Measurements from ENCODE around the gene ARL2.
"Not testable (repeated sequence)": the region's sequence is repeated elsewhere in the genome, so short reads cannot be mapped to it uniquely, and the experiment has no call there.

Gene ARL2

DNA sequence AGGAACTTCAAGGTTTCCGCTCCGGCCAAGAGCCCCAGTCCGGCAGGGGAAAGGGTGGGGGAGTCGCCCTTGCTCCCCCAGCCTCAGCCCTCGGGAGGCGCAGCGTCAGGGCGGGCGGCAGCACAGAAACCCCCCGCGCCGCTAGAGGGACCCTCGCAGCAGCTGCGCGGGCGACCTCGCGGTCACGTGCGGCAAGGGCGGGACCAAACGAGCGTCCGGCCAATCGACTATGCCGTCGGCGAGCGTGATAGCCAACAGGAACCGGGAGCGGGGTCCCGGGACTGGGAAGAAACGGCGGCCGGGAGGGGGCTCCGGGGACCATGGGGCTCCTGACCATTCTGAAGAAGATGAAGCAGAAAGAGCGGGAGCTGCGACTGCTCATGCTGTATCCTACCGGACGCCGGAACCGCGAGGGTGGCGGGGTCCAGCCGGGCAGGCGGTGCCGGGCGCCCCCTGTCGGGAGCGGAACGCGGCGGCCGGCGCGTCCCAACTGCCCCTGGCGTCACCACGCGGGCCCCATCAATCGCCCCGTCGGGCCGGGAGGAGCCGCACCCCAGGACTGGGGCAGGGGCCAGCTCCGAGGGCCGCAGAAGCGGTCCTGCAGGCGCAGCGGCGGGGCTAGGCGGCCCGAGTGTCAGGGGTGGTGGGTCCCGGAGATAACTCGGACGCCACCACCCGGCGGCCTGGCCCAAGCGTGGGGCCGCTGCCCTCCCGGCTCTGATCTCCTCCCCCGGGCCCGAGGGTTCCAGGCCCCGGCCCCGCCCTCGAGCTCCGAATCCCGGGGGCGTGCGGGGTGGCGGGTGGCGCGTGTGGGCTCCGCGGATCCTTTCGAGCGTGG, at the start of gene ARL2:
Gene ARL2, plus strand, starts transcription at position 273 of the 838 bp plus-strand sequence. Its CDS starts 48 bp downstream, at position 321.
- DNase-seq, result peak; percentile 81

- DNase-seq, result no peak
These were observed 46.6 kb upstream of the ARL2 start for GRCh38 chr11:64967375-64967774.

- DNase-seq, result no peak
These were observed 44.8 kb upstream of the ARL2 start for GRCh38 chr11:64969209-64969608.

- DNase-seq, result no peak
These were observed 43.2 kb upstream of the ARL2 start for GRCh38 chr11:64970731-64971151.

- peak; percentile 89 for DNase-seq
These were observed 42.3 kb upstream of the ARL2 start, which contains the start of gene MAJIN for GRCh38 chr11:64971421-64972233. Gene MAJIN (minus strand): TSS chr11:64972108. CDS start chr11:64959405, 12,703 bp downstream.

- DNase-seq, result no peak
These were observed 39.8 kb upstream of the ARL2 start for GRCh38 chr11:64974124-64974523.

DNA sequence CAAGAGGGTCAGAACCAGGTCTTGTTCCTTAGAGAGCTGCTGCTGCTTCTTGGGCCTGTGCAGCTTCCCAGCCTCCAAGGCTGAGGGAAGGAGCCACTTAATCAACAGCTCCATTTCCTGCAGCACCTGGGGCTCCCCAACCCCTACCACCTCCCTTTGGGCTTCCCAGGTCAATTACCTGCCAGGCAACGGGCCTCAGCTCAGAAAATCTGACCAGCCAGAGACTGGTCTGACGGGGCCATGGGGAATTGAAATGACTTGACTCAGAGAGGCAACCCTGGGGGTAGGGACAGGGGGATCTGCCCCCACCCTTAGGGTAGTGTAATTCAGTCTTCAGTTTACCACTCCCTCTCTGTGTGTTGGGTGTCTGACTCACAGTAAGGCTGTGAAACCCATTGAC, 37.3 kb upstream of the ARL2 start:
- no peak for DNase-seq

DNA sequence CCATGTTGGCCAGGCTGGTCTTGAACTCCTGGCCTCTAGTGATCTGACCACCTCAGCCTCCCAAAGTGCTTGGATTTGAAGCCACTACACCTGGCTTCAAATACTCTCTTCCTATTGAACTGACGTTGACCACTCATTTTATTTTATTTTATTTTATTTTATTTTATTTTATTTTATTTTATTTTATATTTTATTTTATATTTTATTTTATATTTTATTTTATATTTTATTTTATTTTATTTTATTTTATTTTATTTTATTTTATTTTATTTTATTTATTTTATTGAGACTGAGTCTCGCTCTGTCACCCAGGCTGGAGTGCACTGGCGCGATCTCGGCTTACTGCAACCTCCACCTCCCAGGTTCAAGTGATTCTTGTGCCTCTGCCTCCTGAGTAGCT, 30.6 kb upstream of the ARL2 start:
- not testable (repeated sequence) for DNase-seq

DNA sequence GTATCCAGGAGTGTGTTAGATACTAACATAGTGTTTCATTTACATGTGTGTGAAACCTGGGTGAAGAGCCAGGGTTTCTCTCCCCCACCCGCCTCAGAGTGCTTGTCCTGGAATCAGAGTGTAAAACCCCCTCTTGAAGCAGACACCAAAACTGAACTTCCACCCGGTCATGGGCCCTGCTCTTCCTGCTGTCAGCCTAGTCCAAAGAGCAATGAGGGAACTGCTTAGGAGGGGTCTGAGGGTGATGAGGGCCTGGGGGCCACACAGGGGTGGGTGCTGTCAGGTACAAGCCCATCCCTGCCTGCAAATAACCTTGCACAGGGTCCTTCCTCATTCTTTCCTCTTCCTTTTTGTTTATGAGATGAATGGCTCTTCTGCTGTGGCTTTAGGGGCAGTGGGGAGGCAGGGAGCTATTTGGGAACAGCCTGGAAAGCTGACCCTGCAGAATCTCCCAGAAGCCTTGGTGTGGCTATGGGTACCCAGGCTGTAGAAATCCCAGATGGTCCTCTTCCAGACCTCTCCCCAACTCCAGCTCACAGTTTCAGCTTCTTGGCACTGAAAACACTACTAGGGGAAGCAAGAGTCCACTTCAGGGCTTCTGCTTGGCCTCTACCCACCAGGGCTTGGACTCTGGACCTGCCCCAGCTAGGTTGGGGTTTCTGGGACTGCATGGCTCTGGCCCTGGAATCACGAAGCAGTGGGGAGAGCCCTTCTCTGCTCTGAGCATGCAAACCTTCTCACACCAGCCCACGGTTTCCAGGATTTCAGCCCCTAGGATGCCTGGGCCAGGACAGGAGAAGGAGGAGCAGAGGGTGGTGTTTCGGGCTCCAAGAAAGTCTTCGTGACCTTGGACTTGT, 25.7 kb upstream of the ARL2 start:
- DNase-seq, result no peak

GRCh38 chr11:64989416-64989815, 24.5 kb upstream of the ARL2 start:
- no peak for DNase-seq

GRCh38 chr11:64990222-64990923, 23.6 kb upstream of the ARL2 start:
- DNase-seq, result no peak

- no peak for DNase-seq
These were observed 19.6 kb upstream of the ARL2 start for GRCh38 chr11:64994318-64994717.

DNA sequence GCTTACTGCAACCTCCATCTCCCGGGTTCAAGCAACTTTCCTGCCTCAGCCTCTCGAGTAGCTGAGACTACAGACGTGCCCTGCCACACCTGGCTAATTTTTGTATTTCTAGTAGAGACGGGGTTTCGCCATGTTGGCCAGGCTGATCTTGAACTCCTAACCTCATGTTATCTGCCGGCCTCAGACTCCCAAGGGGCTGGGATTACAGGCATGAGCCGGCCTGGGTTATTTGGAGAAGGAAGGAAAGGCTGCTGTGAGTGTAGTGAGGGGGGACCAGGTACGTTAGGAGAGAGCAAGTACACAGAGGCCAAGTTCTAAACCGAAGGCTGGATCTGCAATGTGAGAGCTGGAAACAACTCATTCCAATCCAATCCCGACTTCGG, 17.6 kb upstream of the ARL2 start:
- DNase-seq, result no peak

DNA sequence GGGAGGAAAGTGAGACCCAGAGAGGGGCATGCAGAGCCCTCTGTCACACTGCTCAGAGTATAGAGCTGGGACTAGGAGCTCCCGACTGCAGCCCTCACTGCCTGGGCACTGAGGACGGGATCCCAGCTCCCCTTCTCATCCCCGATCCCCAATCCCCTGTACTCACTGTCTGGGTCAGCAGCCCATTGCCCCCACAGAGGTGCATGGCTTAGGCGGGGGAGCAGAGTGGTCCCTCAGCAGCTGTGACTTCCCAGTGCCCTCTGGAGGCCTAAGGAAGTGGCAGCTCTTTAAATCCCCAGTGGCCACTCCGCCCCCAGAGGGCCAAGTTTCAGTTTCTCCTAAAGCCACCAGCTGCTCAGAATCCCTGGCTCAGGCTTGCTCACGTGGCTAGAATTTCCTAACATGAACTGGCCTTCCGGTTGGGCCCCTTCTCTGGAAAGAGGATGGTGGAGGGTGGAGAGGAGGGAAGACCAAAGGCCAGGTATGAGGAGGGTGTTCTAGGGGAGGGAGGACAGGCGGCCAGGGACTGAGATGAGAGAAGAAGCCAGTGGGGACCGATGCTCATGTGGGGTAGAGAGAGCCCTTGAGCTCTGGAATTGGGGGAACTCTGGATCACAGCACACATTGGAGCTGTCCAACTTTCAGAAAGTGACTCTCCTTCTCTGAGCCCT, 17.1 kb upstream of the ARL2 start, which contains the start of gene BATF2:
Gene BATF2, minus strand, starts transcription at position 262 of the 671 bp plus-strand sequence. Its CDS starts 57 bp downstream, at position 205.
- DNase-seq, result no peak

- DNase-seq, result no peak
These were observed 15.8 kb upstream of the ARL2 start for GRCh38 chr11:64998141-64998540.

GRCh38 chr11:64998690-64999431, 15.1 kb upstream of the ARL2 start:
- no peak for DNase-seq

DNA sequence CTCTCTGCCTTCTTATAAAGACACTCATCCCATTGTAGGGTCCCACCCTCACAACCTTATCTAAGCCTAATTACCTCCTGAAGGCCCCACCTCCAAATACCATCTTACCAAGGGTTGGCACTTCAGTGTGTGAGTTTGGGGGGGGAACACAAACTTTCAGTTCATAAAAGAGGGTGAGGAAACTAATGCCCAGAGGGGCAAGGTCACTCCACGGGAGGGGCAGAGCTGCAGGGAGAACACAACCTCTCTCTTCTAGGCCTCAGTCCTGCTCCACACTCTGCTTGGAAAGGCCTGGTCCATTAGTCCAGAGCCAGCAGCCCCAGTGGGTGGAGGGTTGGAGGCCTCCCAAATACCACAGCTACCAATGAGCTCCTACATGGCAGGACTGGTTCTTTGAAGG, 14.5 kb upstream of the ARL2 start:
- no peak for DNase-seq

GRCh38 chr11:65002706-65003105, 11.3 kb upstream of the ARL2 start:
- DNase-seq, result no peak

- DNase-seq, result no peak
These were observed 10.7 kb upstream of the ARL2 start for GRCh38 chr11:65003282-65003681.

DNA sequence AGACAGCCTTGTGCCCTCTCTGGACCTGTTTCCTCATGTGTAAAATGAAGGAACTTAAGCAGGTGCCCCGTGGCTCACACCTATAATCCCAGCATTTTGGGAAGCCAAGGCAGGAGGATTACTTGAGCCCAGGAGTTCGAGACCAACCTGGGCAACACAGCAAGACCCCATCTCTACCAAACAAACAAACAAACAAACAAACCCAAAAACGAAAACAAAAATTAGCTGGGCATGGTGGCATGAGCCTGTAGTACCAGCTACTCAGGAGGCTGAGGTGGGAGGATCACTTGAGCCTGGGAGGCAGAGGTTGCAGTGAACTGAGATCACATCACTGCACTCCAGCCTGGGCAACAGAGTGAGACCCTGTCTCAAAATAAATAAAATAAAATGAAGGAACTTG, 10.0 kb upstream of the ARL2 start:
- not testable (repeated sequence) for DNase-seq

GRCh38 chr11:65008016-65008415, 5.9 kb upstream of the ARL2 start:
- DNase-seq, result no peak
